Caki2 (cell line): Measurements from ENCODE around the gene NCK1. TPM values are rescaled to one million over a fixed set of nuclear protein-coding genes. Genes with fewer than 3 reads are reported as not detected.
A peak's percentile ranks its signal among the peaks of the same experiment; 100 is the strongest.

Experiments
- DNase-seq: peaks from one replicate; pipeline ENCODE4 v3.0.0-alpha.2; 2015; ENCODE audit warnings: low read depth
- in situ Hi-C: cut with HindIII; loops from 2 replicates; pipeline ENCODE4 v1.10.0; 2016; ENCODE audit warnings: low sequenced_read_pairs, low pct_unique_long_range_greater_than_20kb, mixed read lengths
- total RNA-seq: library from RNA; depleted of rRNA; stranded (reverse); fragments of >200 nt; shearing (Covaris generic); gene quantifications from 2 replicates; pipeline ENCODE4 v1.2.3, GENCODE V29; 2014; ENCODE audit warnings: low replicate concordance; rRNA removed

NCK1 gene
- 29.5 and 46.9 TPM in 2 replicates for total RNA-seq

- peak; percentile 99 for DNase-seq
- in situ Hi-C loops: no loop called here
These were observed at the start of gene NCK1 for GRCh38 chr3:136861890-136862616. Gene NCK1, plus strand, starts transcription at chr3:136862208. Its CDS starts 65,794 bp downstream, at chr3:136928002.

GRCh38 chr3:136817448-136817847, 44.6 kb upstream of the NCK1 start:
- no peak for DNase-seq
- in situ Hi-C loops: no loop called here

GRCh38 chr3:136818191-136818768, 43.7 kb upstream of the NCK1 start:
- in situ Hi-C loops: no loop called here
- peak; percentile 87 for DNase-seq

- in situ Hi-C loops: no loop called here
- DNase-seq: peak; percentile 77
These were observed 43.1 kb upstream of the NCK1 start, which contains the start of gene SLC35G2 for GRCh38 chr3:136818769-136819391. Gene SLC35G2, plus strand, starts transcription at chr3:136819126. Its CDS starts 35,335 bp downstream, at chr3:136854461.

GRCh38 chr3:136819392-136819730, 42.6 kb upstream of the NCK1 start:
- in situ Hi-C loops: no loop called here
- peak; percentile 65 for DNase-seq

GRCh38 chr3:136819731-136820679, 42.0 kb upstream of the NCK1 start:
- in situ Hi-C loops: no loop called here
- DNase-seq: peak; percentile 70

GRCh38 chr3:136831461-136831860, 30.5 kb upstream of the NCK1 start:
- no peak for DNase-seq

GRCh38 chr3:136835089-136835812, 26.8 kb upstream of the NCK1 start:
- DNase-seq: no peak
- in situ Hi-C loops: no loop called here

More at GRCh38 chr3:136831461-136831860, 30.5 kb upstream of the NCK1 start:
- in situ Hi-C loops: no loop called here

GRCh38 chr3:136835813-136836510, 26.0 kb upstream of the NCK1 start:
- in situ Hi-C loops: no loop called here
- DNase-seq: no peak

GRCh38 chr3:136836511-136837156, 25.4 kb upstream of the NCK1 start:
- in situ Hi-C loops: no loop called here
- no peak for DNase-seq

GRCh38 chr3:136838641-136839555, 23.1 kb upstream of the NCK1 start:
- in situ Hi-C loops: no loop called here
- DNase-seq: peak; percentile 75

- DNase-seq: no peak
- in situ Hi-C loops: no loop called here
These were observed 22.5 kb upstream of the NCK1 start for GRCh38 chr3:136839556-136839931.

- no peak for DNase-seq
- in situ Hi-C loops: no loop called here
These were observed 21.8 kb upstream of the NCK1 start for GRCh38 chr3:136840252-136840651.

- in situ Hi-C loops: no loop called here
- DNase-seq: no peak
These were observed 19.7 kb upstream of the NCK1 start for GRCh38 chr3:136842294-136842693.

- in situ Hi-C loops: no loop called here
- DNase-seq: no peak
These were observed 17.3 kb upstream of the NCK1 start for GRCh38 chr3:136844724-136845123.

GRCh38 chr3:136852180-136852579, 9.8 kb upstream of the NCK1 start:
- DNase-seq: no peak
- in situ Hi-C loops: no loop called here
